Iris pigment epithelial cell (primary cell): ENCODE data around the gene DEGS2.
"Not testable (repeated sequence)": the region's sequence is repeated elsewhere in the genome, so short reads cannot be mapped to it uniquely, and the experiment has no call there.

Experiments used
- DNase-seq: peaks from one replicate; pipeline ENCODE4 v3.0.0-alpha.2; 2011; ENCODE audit warnings: low read depth

Gene DEGS2

GRCh38 chr14:100159094-100159864 is at the start of gene DEGS2:
TSS of gene DEGS2 (minus strand) at chr14:100159645. CDS start at chr14:100159587, 58 bp downstream.
- no peak for DNase-seq

- not testable (repeated sequence) for DNase-seq
Observed at GRCh38 chr14:100208136-100208535, 48.7 kb upstream of the DEGS2 start.

- not testable (repeated sequence) for DNase-seq
Observed at GRCh38 chr14:100207588-100207987, 48.1 kb upstream of the DEGS2 start.

GRCh38 chr14:100204835-100205167 is 45.4 kb upstream of the DEGS2 start:
- DNase-seq, result not testable (repeated sequence)

GRCh38 chr14:100203962-100204834 is 44.8 kb upstream of the DEGS2 start:
- DNase-seq, result peak; percentile 75

- no peak for DNase-seq
Observed at GRCh38 chr14:100203146-100203545, 43.7 kb upstream of the DEGS2 start.

- DNase-seq, result no peak
Observed at GRCh38 chr14:100202712-100203111, 43.3 kb upstream of the DEGS2 start.

GRCh38 chr14:100201701-100202100 is 42.3 kb upstream of the DEGS2 start:
- DNase-seq, result no peak

GRCh38 chr14:100200311-100200710 is 40.9 kb upstream of the DEGS2 start:
- DNase-seq, result no peak

GRCh38 chr14:100199240-100199860 is 39.9 kb upstream of the DEGS2 start:
- no peak for DNase-seq

- no peak for DNase-seq
Observed at GRCh38 chr14:100193417-100194357, 34.2 kb upstream of the DEGS2 start.

GRCh38 chr14:100192672-100193416 is 33.4 kb upstream of the DEGS2 start:
- peak; percentile 96 for DNase-seq

- no peak for DNase-seq
Observed at GRCh38 chr14:100192250-100192671, 32.8 kb upstream of the DEGS2 start.

GRCh38 chr14:100191584-100192249 is 32.3 kb upstream of the DEGS2 start:
- DNase-seq, result no peak

- no peak for DNase-seq
Observed at GRCh38 chr14:100190126-100190525, 30.7 kb upstream of the DEGS2 start.

GRCh38 chr14:100188392-100189030 is 29.1 kb upstream of the DEGS2 start:
- no peak for DNase-seq

- no peak for DNase-seq
Observed at GRCh38 chr14:100187247-100187833, 27.9 kb upstream of the DEGS2 start.

GRCh38 chr14:100181876-100182551 is 22.6 kb upstream of the DEGS2 start:
- peak; percentile 32 for DNase-seq

GRCh38 chr14:100180671-100181070 is 21.2 kb upstream of the DEGS2 start:
- DNase-seq, result not testable (repeated sequence)
